CD4-positive, alpha-beta memory T cell (primary cell): Measurements from ENCODE around the gene ZDHHC24. TPM values are rescaled to one million over a fixed set of nuclear protein-coding genes. Genes with fewer than 3 reads are reported as not detected.

Source experiments
- CTCF ChIA-PET: fragments of 350-600 bp; sonication (Branson Sonifier 250); formaldehyde crosslinking; loops from one replicate; lab custom pipeline; 2021; ENCODE audit warnings: inconsistent platforms; ENCODE audit not compliant: partially characterized antibody; lab: Charles Lee
- POLR2A ChIA-PET: fragments of 350-600 bp; sonication (Branson Sonifier 250); formaldehyde crosslinking; loops from one replicate; lab custom pipeline; 2021; ENCODE audit not compliant: partially characterized antibody; lab: Charles Lee
- DNase-seq, 5 donors: peaks; one replicate each; pipeline versions ENCODE4 v3.0.0 to v3.0.0-alpha.2; 2020 to 2022; ENCODE audit warnings: mixed read lengths in 1 of 5
- H3K27ac ChIP-seq: one replicate; pipeline ENCODE4 v1.7.0; 2013; ENCODE audit warnings: low read depth, low read length
- H3K27me3 ChIP-seq: 2 replicates; pipeline ENCODE4 v1.7.0; 2013; ENCODE audit warnings: mild to moderate bottlenecking, low read length, moderate library complexity; ENCODE audit not compliant: insufficient read depth
- H3K36me3 ChIP-seq: 2 replicates; pipeline ENCODE4 v1.7.0; 2013; ENCODE audit warnings: mild to moderate bottlenecking, low read length, moderate library complexity; ENCODE audit not compliant: insufficient read depth
- H3K4me1 ChIP-seq: 2 replicates; pipeline ENCODE4 v1.7.0; 2013; ENCODE audit warnings: mild to moderate bottlenecking, low read length, moderate library complexity; ENCODE audit not compliant: insufficient read depth
- H3K4me3 ChIP-seq, 2 donors: one replicate each; pipeline ENCODE4 v1.7.0; 2013; ENCODE audit warnings: low read length in 2 of 2, mild to moderate bottlenecking in 1 of 2
- H3K9me3 ChIP-seq, 2 donors: one replicate each; pipeline ENCODE4 v1.7.0; 2013; ENCODE audit warnings: low read length in 2 of 2, control low read depth in 1 of 2; ENCODE audit not compliant: control insufficient read depth in 1 of 2
- H3K27ac Mint-ChIP-seq, 7 donors: one replicate each; pipeline ENCODE4 v1.8.0; 2020 to 2021; ENCODE audit warnings: mixed read lengths in 7 of 7, mild to moderate bottlenecking in 6 of 7, inconsistent platforms in 3 of 7, moderate library complexity in 3 of 7
- H3K27me3 Mint-ChIP-seq, 2 donors: one replicate each; pipeline ENCODE4 v1.8.0; 2020 to 2021; ENCODE audit warnings: mixed read lengths in 2 of 2
- H3K36me3 Mint-ChIP-seq, 2 donors: one replicate each; pipeline ENCODE4 v1.8.0; 2020 to 2021; ENCODE audit warnings: mixed read lengths in 2 of 2, inconsistent platforms in 1 of 2, mild to moderate bottlenecking in 1 of 2
- H3K4me1 Mint-ChIP-seq, 4 donors: one replicate each; pipeline ENCODE4 v1.8.0; 2020 to 2021; ENCODE audit warnings: mixed read lengths in 4 of 4, mild to moderate bottlenecking in 1 of 4
- H3K4me3 Mint-ChIP-seq, 8 donors: one replicate each; pipeline ENCODE4 v1.8.0; 2020 to 2021; ENCODE audit warnings: mixed read lengths in 8 of 8, mild to moderate bottlenecking in 7 of 8, moderate library complexity in 6 of 8, inconsistent platforms in 3 of 8
- H3K9me3 Mint-ChIP-seq, 8 donors: one replicate each; pipeline ENCODE4 v1.8.0; 2020 to 2021; ENCODE audit warnings: mixed read lengths in 8 of 8, mild to moderate bottlenecking in 5 of 8, inconsistent platforms in 3 of 8, moderate library complexity in 1 of 8
- intact Hi-C: fragments of 100-400 bp; cut with micrococcal nuclease; formaldehyde crosslinking; loops from one replicate; pipeline ENCODE4 v1.15.1; 2023
- polyA plus RNA-seq, 2 donors: library from polyadenylated mRNA; unstranded; fragments of 300-500 nt; fragmentation: Illumina TruSeq; gene quantifications; one replicate each; pipeline ENCODE4 v1.2.3, GENCODE V29; 2021
- total RNA-seq, 2 experiments: library from RNA; stranded (reverse); gene quantifications; one replicate each; pipeline ENCODE4 v1.2.3, GENCODE V29; 2021

Gene ZDHHC24
- total and polyA plus RNA-seq, 4 experiments from 2014 or later = 12.2 to 27.2 (median 19.8) TPM

DNA sequence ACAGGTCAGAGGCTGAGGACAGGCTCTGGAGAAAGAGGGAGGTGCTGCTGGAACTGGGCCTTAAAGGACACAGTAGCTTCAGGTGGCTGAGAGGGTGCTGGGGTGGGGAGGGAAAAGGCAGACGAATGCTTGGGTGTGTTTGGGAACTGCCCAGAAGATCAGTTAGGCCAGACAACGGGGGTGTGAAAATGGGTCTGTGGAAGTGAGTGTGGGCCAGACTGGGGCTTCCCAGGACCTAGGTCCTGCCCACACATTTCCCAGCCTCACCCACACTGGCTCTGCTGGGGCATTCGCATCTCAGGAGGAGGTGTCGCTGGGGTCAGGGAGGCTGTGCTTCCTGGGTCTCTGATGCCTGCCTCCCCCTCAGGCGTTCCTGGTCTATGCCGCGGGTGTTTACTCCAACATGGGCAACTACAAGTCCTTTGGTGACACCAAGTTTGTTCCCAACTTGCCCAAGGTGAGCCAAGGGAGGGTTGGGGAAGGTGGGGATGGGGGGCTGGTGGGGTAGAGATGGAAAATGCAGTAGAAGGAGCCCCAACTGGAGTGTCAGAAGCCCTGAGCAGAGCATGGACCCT is 61.0 kb downstream of the ZDHHC24 start:
- H3K9me3 Mint-ChIP-seq = no peaks in the 10 kb centered on the region
- H3K27ac Mint-ChIP-seq = no peak overlapping the region
- H3K27me3 ChIP-seq = no peaks in the 10 kb centered on the region
- H3K4me3 Mint-ChIP-seq = no peak overlapping the region
- DNase-seq = no peak
- POLR2A ChIA-PET = no interaction called here
- no peak overlapping the region for H3K27ac ChIP-seq
- H3K36me3 Mint-ChIP-seq = peaks cover 5 to 50% of the 10 kb centered on the region in 2 donors
- CTCF ChIA-PET = interaction anchor here (1.5 kb wide), 1 partner anchor 8 kb away, joined by 3 read pairs; no protein-coding TSS in a partner anchor
- H3K9me3 ChIP-seq = no peaks in the 10 kb centered on the region
- peaks cover 10% of the 10 kb centered on the region for H3K4me1 ChIP-seq
- intact Hi-C loops = no loop called here
- peaks cover 16% of the 10 kb centered on the region for H3K36me3 ChIP-seq
- peaks cover 3 to 24% (median 10%) of the 10 kb centered on the region in 4 donors for H3K4me1 Mint-ChIP-seq
- H3K4me3 ChIP-seq = no peak overlapping the region
- H3K27me3 Mint-ChIP-seq = no peaks in the 10 kb centered on the region

DNA sequence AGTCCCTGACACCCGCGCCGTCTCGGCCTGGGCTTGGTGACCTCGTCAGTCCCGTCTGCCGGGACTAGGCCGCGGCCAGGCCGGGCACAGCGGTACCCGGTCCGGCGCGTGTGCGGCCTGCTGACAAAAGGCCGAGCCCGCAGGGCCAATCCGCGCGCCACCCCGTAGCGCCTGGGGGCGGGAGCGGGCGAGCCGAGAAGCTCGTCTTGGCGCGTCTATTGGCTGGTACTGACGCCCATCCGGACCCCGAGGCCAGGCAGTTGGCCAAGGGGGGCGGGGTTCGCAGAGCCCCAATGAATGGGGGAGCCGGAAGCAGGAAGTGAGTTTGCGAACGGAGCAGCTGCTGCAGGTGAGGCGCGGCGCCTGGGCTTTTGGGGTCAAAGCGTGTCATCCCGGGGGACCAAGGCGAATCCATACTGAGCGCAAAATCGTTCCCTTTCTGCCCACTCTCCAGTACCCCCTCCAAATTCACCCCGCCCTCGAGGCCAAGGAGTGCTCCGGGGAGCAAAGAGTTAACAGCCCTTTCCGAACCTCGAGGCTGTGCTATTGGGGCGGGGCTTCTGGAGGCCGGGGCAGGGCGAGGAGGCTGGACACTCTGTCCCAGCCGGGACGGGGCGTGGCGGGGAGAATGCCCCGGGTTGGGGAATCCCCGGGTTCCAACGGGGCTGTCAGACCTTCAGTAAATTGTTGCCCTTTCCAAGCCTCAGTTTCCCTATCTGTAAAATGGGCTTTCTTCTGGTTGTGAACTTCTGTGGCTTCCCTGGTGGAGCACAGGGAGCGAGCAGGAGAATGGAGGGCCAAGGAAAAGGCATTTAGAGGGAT is 65.5 kb downstream of the ZDHHC24 start, which contains the start of gene DPP3:
Gene DPP3 (plus strand): TSS at position 318 of the 822 bp plus-strand sequence. CDS start 1,767 bp downstream, outside the sequence.
- H3K9me3 Mint-ChIP-seq = no peaks in the 10 kb centered on the region
- H3K27ac Mint-ChIP-seq = peak within 1 kb of the TSS; percentile 78 to 94 (median 91)
- ChIA-PET POLR2A (interaction anchor here (0.5 to 2.5 kb wide), 23 partner anchors 10 to 1548 kb away, joined by 3 to 72 read pairs (median 5); partner anchors contain the start of genes ACTN3, BBS1, CCDC87 and CCS), CTCF (interaction anchor here (0.6 to 2.3 kb wide), 14 partner anchors 9 to 376 kb away, joined by 3 to 18 read pairs (median 4); partner anchors contain the start of genes MRPL11 and RBM4B)
- peak; percentile 94 to 96 (median 96) for DNase-seq
- Histone ChIP-seq H3K4me3 (peak within 1 kb of the TSS; percentile 88 to 90), H3K9me3 (no peaks in the 10 kb centered on the region), H3K4me1 (peaks cover 20% of the 10 kb centered on the region), H3K27ac (peak within 1 kb of the TSS; percentile 81), H3K27me3 (no peaks in the 10 kb centered on the region), H3K36me3 (peaks cover 2% of the 10 kb centered on the region)
- peak within 1 kb of the TSS; percentile 87 to 96 (median 90) for H3K4me3 Mint-ChIP-seq
- H3K36me3 Mint-ChIP-seq = peaks cover 0 to 18% of the 10 kb centered on the region in 2 donors
- H3K27me3 Mint-ChIP-seq = no peaks in the 10 kb centered on the region
- intact Hi-C loops = loop anchor here (1.0 to 2.0 kb wide), 5 partner anchors 14 to 198 kb away; partner anchors contain the start of genes BBS1 and PELI3
- H3K4me1 Mint-ChIP-seq = peaks cover 13 to 48% (median 21%) of the 10 kb centered on the region in 4 donors

DNA sequence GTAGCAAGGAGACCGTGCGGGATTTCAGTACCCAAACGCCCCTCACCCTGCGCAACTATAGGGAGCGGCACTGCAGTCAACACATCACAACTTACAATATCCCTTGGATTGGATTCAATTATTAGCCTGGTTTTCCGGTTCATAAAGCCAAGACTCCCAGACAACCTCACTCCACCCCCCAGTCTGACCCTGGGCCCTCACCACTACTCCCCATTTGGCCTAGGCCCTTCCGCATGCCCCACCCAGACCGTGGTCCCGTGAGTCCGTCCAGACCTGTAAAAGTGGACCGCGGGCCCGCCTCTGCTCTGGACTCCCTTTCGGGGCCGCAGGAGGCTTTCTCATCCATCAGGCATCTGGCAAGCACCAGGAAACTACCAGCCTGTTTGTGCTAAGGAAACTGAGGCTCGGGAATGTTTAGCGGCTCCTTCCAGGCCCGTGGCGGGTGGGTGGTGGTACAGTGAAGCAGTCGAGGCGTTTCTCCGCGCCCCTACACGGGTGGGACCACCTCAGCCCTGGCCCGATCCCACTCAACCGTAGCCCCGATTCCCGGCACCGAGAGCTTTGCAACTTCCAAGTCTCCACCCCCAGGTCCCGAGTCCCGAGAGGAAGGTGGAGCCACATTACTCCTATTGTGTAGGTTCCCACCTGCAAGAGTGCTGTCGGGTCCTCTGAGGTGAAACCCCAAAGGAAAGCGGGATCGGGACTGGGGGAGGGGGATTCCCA is 66.3 kb downstream of the ZDHHC24 start:
- Mint-ChIP-seq H3K36me3 (peaks cover 0 to 16% of the 10 kb centered on the region in 2 donors), H3K4me3 (peak overlapping the region; percentile 87 to 96 (median 90)), H3K27me3 (no peaks in the 10 kb centered on the region), H3K27ac (peak overlapping the region; percentile 78 to 94 (median 91)), H3K4me1 (peaks cover 13 to 48% (median 21%) of the 10 kb centered on the region in 4 donors), H3K9me3 (no peaks in the 10 kb centered on the region)
- peaks cover 20% of the 10 kb centered on the region for H3K4me1 ChIP-seq
- ChIA-PET CTCF (interaction anchor here (0.7 to 2.3 kb wide), 19 partner anchors 8 to 376 kb away, joined by 3 to 18 read pairs (median 4); partner anchors contain the start of genes MRPL11 and RBM4B), POLR2A (interaction anchor here (0.5 to 2.5 kb wide), 24 partner anchors 9 to 1549 kb away, joined by 3 to 72 read pairs (median 4); partner anchors contain the start of genes ACTN3, BBS1, CCDC87 and CCS)
- peak in 2 of 5 donors; percentile 11 to 17 for DNase-seq
- peak overlapping the region; percentile 81 for H3K27ac ChIP-seq
- H3K36me3 ChIP-seq = no peaks in the 10 kb centered on the region
- no peaks in the 10 kb centered on the region for H3K27me3 ChIP-seq
- intact Hi-C loops = loop anchor here (1.0 to 2.0 kb wide), 6 partner anchors 13 to 199 kb away; partner anchors contain the start of genes BBS1 and PELI3
- H3K4me3 ChIP-seq = peak overlapping the region; percentile 88 to 90
- no peaks in the 10 kb centered on the region for H3K9me3 ChIP-seq

DNA sequence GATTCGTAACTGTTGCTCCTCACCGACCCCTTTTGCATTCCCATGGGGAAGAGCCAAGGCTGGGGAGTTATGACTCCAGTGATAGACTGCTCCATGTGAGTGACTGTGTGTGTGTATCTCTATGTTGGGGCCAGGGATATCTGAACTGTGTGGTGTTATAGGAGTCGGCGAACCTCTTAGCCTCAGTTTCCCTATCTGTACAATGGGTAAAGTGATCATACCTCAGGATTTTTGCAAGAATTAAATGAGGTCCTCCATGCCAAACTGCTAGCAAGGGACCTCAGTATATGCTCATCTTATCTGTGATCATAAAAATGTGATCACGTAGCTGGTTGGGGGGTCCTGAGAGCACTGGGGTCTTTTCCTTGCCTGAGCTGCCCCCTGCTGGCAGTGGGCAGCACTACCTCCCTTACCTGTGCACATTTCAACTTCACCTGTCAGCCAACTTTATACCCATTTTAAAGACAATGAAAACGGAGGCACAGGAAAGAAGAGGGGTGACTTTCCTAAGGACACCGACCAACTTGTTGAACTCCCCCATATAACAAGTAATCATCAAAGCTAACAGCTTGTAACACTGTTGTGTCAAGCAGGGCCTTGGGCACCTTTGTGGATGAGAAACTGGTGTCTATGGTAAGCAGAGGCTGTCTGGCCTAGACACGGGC is 67.0 kb downstream of the ZDHHC24 start:
- H3K4me1 ChIP-seq = peaks cover 20% of the 10 kb centered on the region
- peak overlapping the region; percentile 88 to 90 for H3K4me3 ChIP-seq
- intact Hi-C loops = loop anchor here (2.0 kb wide), 1 partner anchor 66 kb away; no protein-coding TSS in a partner anchor
- ChIA-PET POLR2A (interaction anchor here (0.6 to 2.5 kb wide), 11 partner anchors 12 to 544 kb away, joined by 3 to 19 read pairs (median 6); partner anchors contain the start of genes ACTN3, BBS1, CTSF and MRPL11), CTCF (interaction anchor here (0.7 to 2.3 kb wide), 12 partner anchors 8 to 199 kb away, joined by 3 to 18 read pairs (median 4); partner anchors contain the start of genes MRPL11, PELI3 and RBM4B)
- Mint-ChIP-seq H3K9me3 (no peaks in the 10 kb centered on the region), H3K4me1 (peaks cover 13 to 48% (median 21%) of the 10 kb centered on the region in 4 donors), H3K4me3 (peak overlapping the region; percentile 87 to 96 (median 90)), H3K27me3 (no peaks in the 10 kb centered on the region), H3K27ac (peak overlapping the region; percentile 78 to 94 (median 91)), H3K36me3 (peaks cover 0 to 16% of the 10 kb centered on the region in 2 donors)
- DNase-seq = peak in 4 of 5 donors; percentile 24 to 39 (median 30)
- H3K36me3 ChIP-seq = no peaks in the 10 kb centered on the region
- no peaks in the 10 kb centered on the region for H3K9me3 ChIP-seq
- peak overlapping the region; percentile 81 for H3K27ac ChIP-seq
- H3K27me3 ChIP-seq = no peaks in the 10 kb centered on the region

DNA sequence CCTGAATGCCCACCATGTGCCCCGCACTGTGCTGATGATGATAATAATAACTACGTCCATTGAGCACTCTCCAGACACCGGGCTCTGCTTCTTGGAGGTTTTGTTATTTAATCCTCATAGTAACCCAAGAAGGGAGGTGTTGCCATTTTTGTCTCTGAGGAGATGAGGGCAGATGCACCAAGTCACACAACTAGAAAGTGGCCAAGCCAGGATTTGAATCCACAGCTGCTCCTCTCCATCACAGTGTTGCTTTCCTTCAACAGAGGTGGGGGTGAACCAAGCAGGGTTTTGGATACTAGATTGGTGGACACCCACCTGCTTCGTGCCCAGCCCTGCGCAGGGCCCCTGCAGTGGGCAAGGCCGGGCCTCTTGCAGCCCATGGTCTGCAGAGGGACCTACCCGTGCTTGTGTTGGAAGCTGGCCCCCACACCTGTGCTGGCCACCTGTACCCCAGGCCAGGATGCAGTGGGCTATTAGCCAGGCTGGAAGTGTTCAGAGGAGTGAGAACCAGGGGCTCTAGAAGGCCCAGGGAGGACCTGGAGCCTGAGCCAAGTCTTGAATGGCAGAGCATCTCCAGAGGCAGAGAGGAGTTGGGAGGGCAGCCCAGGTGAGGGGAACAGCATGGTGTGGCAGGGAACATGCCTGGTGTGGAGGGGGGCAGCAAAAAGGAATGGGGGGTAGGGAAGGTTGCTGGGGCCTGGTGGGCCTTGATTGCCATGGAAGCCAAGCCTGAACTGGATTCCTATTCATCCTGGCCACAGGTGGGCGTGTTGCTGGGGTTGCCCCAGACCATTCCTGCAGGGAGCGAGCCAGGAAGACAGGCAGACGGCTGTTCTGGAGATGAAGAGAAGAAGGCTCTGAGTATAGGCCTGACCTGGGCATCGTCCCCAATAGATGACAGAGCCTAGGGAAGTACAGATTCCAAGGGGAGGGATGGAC is 68.3 kb downstream of the ZDHHC24 start:
- Histone ChIP-seq H3K4me1 (peaks cover 20% of the 10 kb centered on the region), H3K36me3 (peaks cover 5% of the 10 kb centered on the region), H3K27me3 (no peaks in the 10 kb centered on the region), H3K9me3 (no peaks in the 10 kb centered on the region), H3K27ac (no peak overlapping the region), H3K4me3 (no peak overlapping the region)
- no peak for DNase-seq
- Mint-ChIP-seq H3K4me3 (peak overlapping the region in 4 of 8 donors; percentile 26 to 57 (median 48)), H3K9me3 (no peaks in the 10 kb centered on the region), H3K36me3 (peaks cover 0 to 15% of the 10 kb centered on the region in 2 donors), H3K27me3 (no peaks in the 10 kb centered on the region), H3K4me1 (peaks cover 12 to 39% (median 18%) of the 10 kb centered on the region in 4 donors), H3K27ac (peak overlapping the region in 2 of 7 donors; percentile 68 to 70)
- intact Hi-C loops = loop anchor here (2.0 kb wide), 1 partner anchor 67 kb away; no protein-coding TSS in a partner anchor
- ChIA-PET CTCF (interaction anchor here (1.4 kb wide), 3 partner anchors 7 to 10 kb away, joined by 3 to 7 read pairs (median 3); no protein-coding TSS in a partner anchor), POLR2A (interaction anchor here (1.0 to 2.3 kb wide), 3 partner anchors 11 to 68 kb away, joined by 3 to 8 read pairs (median 6); partner anchors contain the start of gene PELI3)
